K562 (cell line): ENCODE measurements around the gene FGF2. TPM values are rescaled to one million over a fixed set of nuclear protein-coding genes. Genes with fewer than 3 reads are reported as not detected.

Experiments used
- ATAC-seq: fragments of 200-7000 bp; cut with Tn5 transposase; 3 replicates; pipeline ENCODE4 v1.9.1; 2020; ENCODE audit warnings: moderate library complexity
- BruUV-seq: library from RNA; stranded (reverse); fragments of 400-500 nt; replicated peaks from 2 replicates; lab custom pipeline; 2021; lab: Mats Ljungman, UMichigan
- CTCF ChIA-PET: fragments of 300-600 bp; formaldehyde crosslinking; extraction: SDS; loops from one replicate; lab custom pipeline; 2021; ENCODE audit warnings: low intra/inter-chr PET ratio; lab: Yijun Ruan, JAX
- POLR2A ChIA-PET: fragments of 300-600, 350-650 bp; sonication (Branson Sonifier 250); formaldehyde crosslinking; extraction: SDS; loops from one replicate; lab custom pipeline; 2021; ENCODE audit warnings: antibody characterized with exemption, inconsistent platforms; lab: Yijun Ruan, JAX
- DNase-seq, 4 experiments: peaks; one replicate each; pipeline versions ENCODE4 v3.0.0 to v3.0.0-alpha.2; 2011 to 2018; ENCODE audit warnings: low spot score in 3 of 4, mixed read lengths in 3 of 4; ENCODE audit errors: extremely low read depth in 1 of 4
- FAIRE-seq: peaks from 2 replicates; lab custom pipeline; 2011; peaks lifted over from hg19 to GRCh38; lab: Jason Lieb, UNC
- H2AFZ ChIP-seq: 2 replicates; pipeline ENCODE4 v1.6.0; 2011; ENCODE audit warnings: low read depth, low read length, control low read depth, inconsistent platforms
- H3K27ac ChIP-seq: fragments of 200-600 bp; 3 replicates; pipeline ENCODE4 v1.8.0; 2011; ENCODE audit warnings: low read depth, mild to moderate bottlenecking, control low read depth, inconsistent platforms, low read length, moderate library complexity, mixed read lengths; ENCODE audit errors: extremely low read depth
- H3K27me3 ChIP-seq, 2 experiments: fragments of 300-600 bp in 1 of 2; 2 replicates in 1 of 2; 3 replicates in 1 of 2; pipeline versions ENCODE4 v1.6.0 to v1.8.0; 2011; ENCODE audit warnings: inconsistent platforms in 2 of 2, low read length in 2 of 2, mild to moderate bottlenecking in 1 of 2, mixed read lengths in 1 of 2, moderate library complexity in 1 of 2; ENCODE audit not compliant: control insufficient read depth in 2 of 2, insufficient read depth in 2 of 2
- H3K36me3 ChIP-seq: fragments of 300-600 bp; 3 replicates; pipeline ENCODE4 v1.8.0; 2011; ENCODE audit warnings: mild to moderate bottlenecking, low read length, inconsistent platforms; ENCODE audit not compliant: control insufficient read depth, insufficient read depth
- H3K4me1 ChIP-seq, 2 experiments: fragments of 200-600 bp in 1 of 2; replicated peaks in 1 of 2; 2 replicates in 1 of 2; 3 replicates in 1 of 2; pipeline versions ENCODE4 v1.5.1 to v1.8.0; 2011; ENCODE audit warnings: inconsistent platforms in 2 of 2, low read length in 2 of 2, mild to moderate bottlenecking in 1 of 2, mixed read lengths in 1 of 2, moderate library complexity in 1 of 2; ENCODE audit not compliant: control insufficient read depth in 2 of 2, insufficient read depth in 2 of 2
- H3K4me2 ChIP-seq: 2 replicates; pipeline ENCODE4 v1.6.1; 2011; ENCODE audit warnings: low read length, control low read depth, inconsistent platforms, mixed read lengths; ENCODE audit not compliant: insufficient read depth
- H3K4me3 ChIP-seq: fragments of 200-600 bp; sonication (generic), shearing (Covaris generic); 2 replicates; pipeline ENCODE4 v1.5.1; 2016; ENCODE audit warnings: control low read depth, inconsistent platforms
- H3K79me2 ChIP-seq: fragments of 200-600 bp; 3 replicates; pipeline ENCODE4 v1.8.0; 2011; ENCODE audit warnings: low read length, inconsistent platforms; ENCODE audit not compliant: control insufficient read depth, insufficient read depth
- H3K9ac ChIP-seq, 2 experiments: 2 replicates each; pipeline versions ENCODE4 v1.6.0 to v1.6.1; 2011; ENCODE audit warnings: low read depth in 2 of 2, low read length in 2 of 2, control low read depth in 1 of 2, inconsistent platforms in 1 of 2, mild to moderate bottlenecking in 1 of 2, mixed read lengths in 1 of 2; ENCODE audit not compliant: insufficient read depth in 1 of 2
- H3K9me1 ChIP-seq: one replicate; pipeline ENCODE4 v1.6.0; 2011; ENCODE audit warnings: inconsistent platforms, mild to moderate bottlenecking, low read length, moderate library complexity; ENCODE audit not compliant: control insufficient read depth, insufficient read depth
- H3K9me3 ChIP-seq: replicated peaks from 2 replicates; pipeline ENCODE4 v1.5.1; 2011; ENCODE audit warnings: low read depth, low read length, inconsistent platforms; ENCODE audit not compliant: control insufficient read depth, insufficient read depth
- H4K20me1 ChIP-seq: replicated peaks from 2 replicates; pipeline ENCODE4 v1.6.1; 2011; ENCODE audit warnings: low read length, inconsistent platforms, mixed read lengths; ENCODE audit not compliant: control insufficient read depth, insufficient read depth
- ATF1 ChIP-seq, 2 experiments: fragments of 450-650 bp in 1 of 2; IDR thresholded peaks; 2 replicates each; pipeline ENCODE4 v1.6.1; 2016; ENCODE audit warnings: missing compliant biosample characterization in 1 of 2, missing genetic modification characterization in 1 of 2
- ATF7 ChIP-seq: fragments of 450-650 bp; IDR thresholded peaks from 2 replicates; pipeline ENCODE4 v1.7.1; 2014; ENCODE audit warnings: mild to moderate bottlenecking, moderate library complexity
- CBFA2T2 ChIP-seq: fragments of 450-650 bp; conservative IDR thresholded peaks from 2 replicates; pipeline ENCODE4 v1.6.1; 2017; ENCODE audit warnings: mild to moderate bottlenecking
- CEBPB ChIP-seq: fragments of 450-650 bp; IDR thresholded peaks from 2 replicates; pipeline ENCODE4 v1.6.1; 2016; ENCODE audit warnings: missing genetic modification characterization, missing compliant biosample characterization
- HMG20A ChIP-seq: fragments of 450-650 bp; formaldehyde crosslinking; conservative IDR thresholded peaks from 2 replicates; pipeline ENCODE4 v1.4.0; 2020; ENCODE audit warnings: mild to moderate bottlenecking, mixed read lengths
- POLR2G ChIP-seq: fragments of 200-400 bp; formaldehyde crosslinking; IDR thresholded peaks from 2 replicates; pipeline ENCODE4 v1.6.1; 2017; ENCODE audit warnings: low read depth, mild to moderate bottlenecking, antibody characterized with exemption, low read length, moderate library complexity
- SAFB ChIP-seq: fragments of 200-400 bp; formaldehyde crosslinking; IDR thresholded peaks from 2 replicates; pipeline ENCODE4 v1.6.1; 2017; ENCODE audit warnings: low read depth, low read length, borderline replicate concordance
- SMAD1 ChIP-seq: fragments of 150-350 bp; IDR thresholded peaks from 2 replicates; pipeline ENCODE4 v1.6.1; 2014; ENCODE audit warnings: low read length, low read depth; ENCODE audit not compliant: partially characterized antibody
- SMARCA4 ChIP-seq: fragments of 450-650 bp; IDR thresholded peaks from 2 replicates; pipeline ENCODE4 v1.6.1; 2016
- TAF9B ChIP-seq: fragments of 450-650 bp; IDR thresholded peaks from 2 replicates; pipeline ENCODE4 v1.6.1; 2018; ENCODE audit warnings: mild to moderate bottlenecking; ENCODE audit not compliant: partially characterized antibody
- TEAD4 ChIP-seq, 2 experiments: sonication (generic) in 1 of 2; formaldehyde crosslinking in 1 of 2; IDR thresholded peaks; 2 replicates each; pipeline versions ENCODE4 v1.6.1 to v1.8.0; 2012 to 2022; ENCODE audit warnings: borderline replicate concordance in 1 of 2, inconsistent platforms in 1 of 2, low read length in 1 of 2, mild to moderate bottlenecking in 1 of 2, missing genetic modification reagents in 1 of 2
- TOE1 ChIP-seq, 2 experiments: fragments of 450-650 bp in 1 of 2; sonication (generic) in 1 of 2; formaldehyde crosslinking in 1 of 2; IDR thresholded peaks; 2 replicates each; pipeline versions ENCODE4 v1.7.1 to v1.8.0; 2016 to 2022; ENCODE audit warnings: borderline replicate concordance in 2 of 2, mild to moderate bottlenecking in 2 of 2, antibody characterized with exemption in 1 of 2, inconsistent platforms in 1 of 2, low read depth in 1 of 2, missing genetic modification reagents in 1 of 2, moderate library complexity in 1 of 2
- ZNF316 ChIP-seq: fragments of 450-650 bp; IDR thresholded peaks from 2 replicates; pipeline ENCODE4 v1.6.1; 2016
- ZNF589 ChIP-seq: fragments of 200-800 bp; sonication (Bioruptor generic); IDR thresholded peaks from 2 replicates; pipeline ENCODE4 v1.6.1; 2016; ENCODE audit warnings: low read depth, missing genetic modification characterization, missing compliant biosample characterization
- WGBS: fragments of 100-300 bp; shearing (Covaris generic); methylation state at CpG from one replicate; pipeline ENCODE4 v1.1.6; 2016; ENCODE audit warnings: low coverage, mixed read lengths; ENCODE audit not compliant: insufficient coverage; ENCODE audit errors: missing lambda C conversion rate; 5-methylcytosine and 5-hydroxymethylcytosine counted together
- in situ Hi-C: fragments of 300-500 bp; cut with MboI; formaldehyde crosslinking; loops from 4 replicates; pipeline ENCODE4 v1.15.0; 2018; ENCODE audit warnings: inconsistent platforms, mixed read lengths
- intact Hi-C: fragments of 100-400 bp; cut with micrococcal nuclease; formaldehyde crosslinking; loops from 2 replicates; pipeline ENCODE4 v1.14.2; 2022
- polyA plus RNA-seq, 8 experiments: library from polyadenylated mRNA; depleted of rRNA in 4 of 8; stranded (reverse) in 5 of 8; unstranded in 3 of 8; fragments of >200 nt; fragmentation: Nextera tagmentation in 2 of 8; fragmentation: Illumina TruSeq in 1 of 8; extraction: Ambion mirVana in 2 of 8; extraction: Trizol in 1 of 8; gene quantifications; 2 replicates each; pipeline versions ENCODE4 v1.2.1 to v1.2.3, GENCODE V29; 2011 to 2014; ENCODE audit warnings: inconsistent platforms in 1 of 8, missing spikeins in 1 of 8
- total RNA-seq, 7 experiments: library from RNA; depleted of rRNA in 6 of 7; stranded (reverse); fragments of >200 nt in 6 of 7; fragmentation: Illumina TruSeq in 2 of 7; extraction: Trizol in 2 of 7; gene quantifications; 2 replicates each; pipeline versions ENCODE4 v1.2.1 to v1.2.3, GENCODE V29; 2011 to 2021; ENCODE audit warnings: low replicate concordance in 1 of 7
- TF ChIP-seq, protein P1 (sequence below): fragments of 450-650 bp; IDR thresholded peaks from 2 replicates; pipeline ENCODE4 v1.6.1; 2018; ENCODE audit not compliant: partially characterized antibody

FGF2 gene
- total and polyA plus RNA-seq, 9 of the 15 experiments (the other 6 are each of a cell fraction or from before 2014, with no cell fraction given), result 2.5 to 19.4 (median 9.2) TPM

DNA sequence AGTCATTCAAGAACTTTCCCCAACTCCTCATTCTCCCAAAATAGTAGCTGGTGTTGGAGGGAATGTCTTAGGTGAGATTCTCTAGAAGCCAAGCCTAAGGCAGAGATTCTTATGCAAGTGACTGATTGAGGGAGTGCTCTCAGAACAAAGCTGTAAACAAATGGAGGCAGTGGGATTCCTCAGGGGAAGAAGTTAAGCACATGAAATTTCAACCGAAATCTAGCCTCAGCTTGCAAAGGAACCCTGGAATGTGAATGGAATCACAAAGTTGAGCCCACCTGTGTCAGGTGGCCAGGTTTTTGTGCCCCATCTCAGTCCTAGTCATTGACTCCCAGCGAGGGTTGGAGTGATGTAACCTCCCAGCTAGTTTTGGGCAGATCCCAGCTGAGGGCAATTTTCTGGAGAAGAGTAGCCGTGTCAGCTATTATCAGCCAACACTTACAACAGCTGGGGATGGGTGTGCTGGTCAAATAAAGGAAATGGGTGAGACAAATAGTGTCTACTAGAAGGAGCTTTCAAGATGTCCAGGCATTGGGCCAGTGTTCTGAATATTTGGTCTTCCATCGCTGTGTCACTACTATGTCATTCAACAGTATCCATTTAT, 29.7 kb upstream of the FGF2 start:
- Histone ChIP-seq H3K27me3 (no peaks in the 10 kb centered on the region; a peak in 1 of 5 replicates), H3K27ac (peak overlapping the region; percentile 42; the same call in 2 of the 3 replicates), H3K79me2 (no peaks in the 10 kb centered on the region), H4K20me1 (no peaks in the 10 kb centered on the region), H3K9me3 (no peaks in the 10 kb centered on the region; the same call in 1 of the 2 replicates), H3K4me1 (peaks cover 0 to 19% of the 10 kb centered on the region in 2 experiments; a peak in 4 of 5 replicates), H3K4me2 (peak overlapping the region; percentile 40), H3K9ac (peak overlapping the region; percentile 11 to 15; a peak in 1 of 4 replicates), H3K9me1 (no peaks in the 10 kb centered on the region), H3K4me3 (no peak overlapping the region), H2AFZ (peak overlapping the region; percentile 64), H3K36me3 (no peaks in the 10 kb centered on the region)
- ChIA-PET POLR2A (interaction anchor here (0.7 to 1.4 kb wide), 6 partner anchors 13 to 65 kb away, joined by 3 to 8 read pairs (median 4); partner anchors contain the start of gene BBS12), CTCF (no interaction called here)
- peak; percentile 62 for FAIRE-seq
- BruUV-seq, result no TSS peak
- peak in 2 of 4 experiments; percentile 34 to 62 for DNase-seq
- intact Hi-C loops, result no loop called here
- WGBS, result 18% methylated on average over 4 of the region's 4 CpGs
- peak; percentile 84 for ATAC-seq
- in situ Hi-C loops, result no loop called here
- no peak for TF ChIP-seq POLR2G
- no peak for TF ChIP-seq ZNF589 (CRISPR knock-in tag)
- peak; percentile 80 for TF ChIP-seq ATF7
- no peak for TF ChIP-seq ATF1 (CRISPR knock-in tag; IDR thresholded peaks at IDR 0.05)
- TF ChIP-seq ATF1 (tag; IDR thresholded peaks at IDR 0.05), result peak; percentile 14; the same call in 1 of the 2 replicates
- TF ChIP-seq, protein P1, sequence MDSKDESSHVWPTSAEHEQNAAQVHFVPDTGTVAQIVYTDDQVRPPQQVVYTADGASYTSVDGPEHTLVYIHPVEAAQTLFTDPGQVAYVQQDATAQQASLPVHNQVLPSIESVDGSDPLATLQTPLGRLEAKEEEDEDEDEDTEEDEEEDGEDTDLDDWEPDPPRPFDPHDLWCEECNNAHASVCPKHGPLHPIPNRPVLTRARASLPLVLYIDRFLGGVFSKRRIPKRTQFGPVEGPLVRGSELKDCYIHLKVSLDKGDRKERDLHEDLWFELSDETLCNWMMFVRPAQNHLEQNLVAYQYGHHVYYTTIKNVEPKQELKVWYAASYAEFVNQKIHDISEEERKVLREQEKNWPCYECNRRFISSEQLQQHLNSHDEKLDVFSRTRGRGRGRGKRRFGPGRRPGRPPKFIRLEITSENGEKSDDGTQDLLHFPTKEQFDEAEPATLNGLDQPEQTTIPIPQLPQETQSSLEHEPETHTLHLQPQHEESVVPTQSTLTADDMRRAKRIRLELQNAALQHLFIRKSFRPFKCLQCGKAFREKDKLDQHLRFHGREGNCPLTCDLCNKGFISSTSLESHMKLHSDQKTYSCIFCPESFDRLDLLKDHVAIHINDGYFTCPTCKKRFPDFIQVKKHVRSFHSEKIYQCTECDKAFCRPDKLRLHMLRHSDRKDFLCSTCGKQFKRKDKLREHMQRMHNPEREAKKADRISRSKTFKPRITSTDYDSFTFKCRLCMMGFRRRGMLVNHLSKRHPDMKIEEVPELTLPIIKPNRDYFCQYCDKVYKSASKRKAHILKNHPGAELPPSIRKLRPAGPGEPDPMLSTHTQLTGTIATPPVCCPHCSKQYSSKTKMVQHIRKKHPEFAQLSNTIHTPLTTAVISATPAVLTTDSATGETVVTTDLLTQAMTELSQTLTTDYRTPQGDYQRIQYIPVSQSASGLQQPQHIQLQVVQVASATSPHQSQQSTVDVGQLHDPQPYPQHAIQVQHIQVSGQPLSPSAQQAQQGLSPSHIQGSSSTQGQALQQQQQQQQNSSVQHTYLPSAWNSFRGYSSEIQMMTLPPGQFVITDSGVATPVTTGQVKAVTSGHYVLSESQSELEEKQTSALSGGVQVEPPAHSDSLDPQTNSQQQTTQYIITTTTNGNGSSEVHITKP, result peak; percentile 6
- peak; percentile 53; the same call in 1 of the 2 replicates for TF ChIP-seq SMARCA4
- TF ChIP-seq TEAD4 (IDR thresholded peaks at IDR 0.05; ENCODE audit: low read length), result peak; percentile 33; the same call in 1 of the 2 replicates
- no peak for TF ChIP-seq TEAD4 (CRISPR knock-in tag; IDR thresholded peaks at IDR 0.05; ENCODE audit: borderline replicate concordance)
- peak; percentile 39 for TF ChIP-seq CBFA2T2
- peak; percentile 79 for TF ChIP-seq TAF9B
- no peak for TF ChIP-seq HMG20A (CRISPR knock-in tag)
- peak; percentile 87 for TF ChIP-seq ZNF316
- TF ChIP-seq TOE1 (IDR thresholded peaks at IDR 0.05; ENCODE audit: borderline replicate concordance), result no peak
- TF ChIP-seq TOE1 (CRISPR knock-in tag; IDR thresholded peaks at IDR 0.05; ENCODE audit: borderline replicate concordance, low read depth), result no peak
- TF ChIP-seq CEBPB (tag), result peak; percentile 60; the same call in 1 of the 2 replicates
- no peak for TF ChIP-seq SAFB
- TF ChIP-seq SMAD1, result no peak
